ENCODE results near the gene SYS1.

DNA sequence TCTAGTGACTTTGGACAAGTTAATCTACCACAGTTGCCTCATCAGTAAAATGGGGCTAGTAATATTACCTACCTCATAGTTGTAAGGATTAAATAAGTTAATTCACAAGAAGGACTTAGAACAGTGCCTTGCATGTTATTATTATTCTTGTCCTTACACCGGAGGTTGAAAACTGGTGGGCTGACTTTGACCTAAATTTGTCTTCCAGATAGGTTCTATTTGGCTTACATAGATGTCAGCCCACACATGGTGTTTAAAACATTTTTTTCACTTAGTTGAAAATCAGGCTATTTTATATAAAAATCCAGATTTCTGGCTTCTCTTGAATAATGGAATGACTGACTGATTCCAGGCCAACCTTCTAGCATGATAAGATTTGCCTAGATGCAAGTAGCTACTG is 3.2 kb downstream of the SYS1 start:
- TF ChIP-seq EP300 (conservative IDR thresholded peaks at IDR 0.05; ENCODE audit: poor library complexity, severe bottlenecking) = no peak
- TF ChIP-seq EZH2 (IDR thresholded peaks at IDR 0.05; ENCODE audit: borderline replicate concordance, insufficient read depth, low read length, poor library complexity, severe bottlenecking) = no peak
- TF ChIP-seq, protein P1, sequence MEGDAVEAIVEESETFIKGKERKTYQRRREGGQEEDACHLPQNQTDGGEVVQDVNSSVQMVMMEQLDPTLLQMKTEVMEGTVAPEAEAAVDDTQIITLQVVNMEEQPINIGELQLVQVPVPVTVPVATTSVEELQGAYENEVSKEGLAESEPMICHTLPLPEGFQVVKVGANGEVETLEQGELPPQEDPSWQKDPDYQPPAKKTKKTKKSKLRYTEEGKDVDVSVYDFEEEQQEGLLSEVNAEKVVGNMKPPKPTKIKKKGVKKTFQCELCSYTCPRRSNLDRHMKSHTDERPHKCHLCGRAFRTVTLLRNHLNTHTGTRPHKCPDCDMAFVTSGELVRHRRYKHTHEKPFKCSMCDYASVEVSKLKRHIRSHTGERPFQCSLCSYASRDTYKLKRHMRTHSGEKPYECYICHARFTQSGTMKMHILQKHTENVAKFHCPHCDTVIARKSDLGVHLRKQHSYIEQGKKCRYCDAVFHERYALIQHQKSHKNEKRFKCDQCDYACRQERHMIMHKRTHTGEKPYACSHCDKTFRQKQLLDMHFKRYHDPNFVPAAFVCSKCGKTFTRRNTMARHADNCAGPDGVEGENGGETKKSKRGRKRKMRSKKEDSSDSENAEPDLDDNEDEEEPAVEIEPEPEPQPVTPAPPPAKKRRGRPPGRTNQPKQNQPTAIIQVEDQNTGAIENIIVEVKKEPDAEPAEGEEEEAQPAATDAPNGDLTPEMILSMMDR (IDR thresholded peaks at IDR 0.05; ENCODE audit: poor library complexity, severe bottlenecking) = no peak
- no peak for TF ChIP-seq SMC3 (conservative IDR thresholded peaks at IDR 0.05; ENCODE audit: poor library complexity)
- TF ChIP-seq RAD21 (conservative IDR thresholded peaks at IDR 0.05) = no peak
- TF ChIP-seq, protein P2, sequence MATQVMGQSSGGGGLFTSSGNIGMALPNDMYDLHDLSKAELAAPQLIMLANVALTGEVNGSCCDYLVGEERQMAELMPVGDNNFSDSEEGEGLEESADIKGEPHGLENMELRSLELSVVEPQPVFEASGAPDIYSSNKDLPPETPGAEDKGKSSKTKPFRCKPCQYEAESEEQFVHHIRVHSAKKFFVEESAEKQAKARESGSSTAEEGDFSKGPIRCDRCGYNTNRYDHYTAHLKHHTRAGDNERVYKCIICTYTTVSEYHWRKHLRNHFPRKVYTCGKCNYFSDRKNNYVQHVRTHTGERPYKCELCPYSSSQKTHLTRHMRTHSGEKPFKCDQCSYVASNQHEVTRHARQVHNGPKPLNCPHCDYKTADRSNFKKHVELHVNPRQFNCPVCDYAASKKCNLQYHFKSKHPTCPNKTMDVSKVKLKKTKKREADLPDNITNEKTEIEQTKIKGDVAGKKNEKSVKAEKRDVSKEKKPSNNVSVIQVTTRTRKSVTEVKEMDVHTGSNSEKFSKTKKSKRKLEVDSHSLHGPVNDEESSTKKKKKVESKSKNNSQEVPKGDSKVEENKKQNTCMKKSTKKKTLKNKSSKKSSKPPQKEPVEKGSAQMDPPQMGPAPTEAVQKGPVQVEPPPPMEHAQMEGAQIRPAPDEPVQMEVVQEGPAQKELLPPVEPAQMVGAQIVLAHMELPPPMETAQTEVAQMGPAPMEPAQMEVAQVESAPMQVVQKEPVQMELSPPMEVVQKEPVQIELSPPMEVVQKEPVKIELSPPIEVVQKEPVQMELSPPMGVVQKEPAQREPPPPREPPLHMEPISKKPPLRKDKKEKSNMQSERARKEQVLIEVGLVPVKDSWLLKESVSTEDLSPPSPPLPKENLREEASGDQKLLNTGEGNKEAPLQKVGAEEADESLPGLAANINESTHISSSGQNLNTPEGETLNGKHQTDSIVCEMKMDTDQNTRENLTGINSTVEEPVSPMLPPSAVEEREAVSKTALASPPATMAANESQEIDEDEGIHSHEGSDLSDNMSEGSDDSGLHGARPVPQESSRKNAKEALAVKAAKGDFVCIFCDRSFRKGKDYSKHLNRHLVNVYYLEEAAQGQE (IDR thresholded peaks at IDR 0.05; ENCODE audit: borderline replicate concordance) = no peak
- TF ChIP-seq TAF1 (IDR thresholded peaks at IDR 0.05; ENCODE audit: low read depth) = no peak
- TF ChIP-seq POLR2AphosphoS5 (IDR thresholded peaks at IDR 0.05) = no peak

All from neural cell (in vitro differentiated cells).